MM.1S (cell line): Measurements from ENCODE around the gene CHEK1.

Source experiments
- DNase-seq: peaks from one replicate; pipeline ENCODE4 v3.0.0-alpha.2; 2015
- H2AFZ ChIP-seq: fragments of 300-600 bp; sonication (generic); 2 replicates; pipeline ENCODE4 v1.6.0; 2016; ENCODE audit warnings: antibody characterized with exemption, low read length
- H3F3A ChIP-seq: fragments of 300-600 bp; sonication (generic); 2 replicates; pipeline ENCODE4 v1.6.1; 2016; ENCODE audit warnings: mild to moderate bottlenecking, antibody characterized with exemption, low read length, moderate library complexity, mixed read lengths; ENCODE audit not compliant: insufficient read depth
- H3K27ac ChIP-seq: fragments of 300-600 bp; sonication (generic); 2 replicates; pipeline ENCODE4 v1.5.1; 2016; ENCODE audit warnings: mild to moderate bottlenecking, low read length
- H3K27me3 ChIP-seq: fragments of 300-600 bp; sonication (generic); replicated peaks from 2 replicates; pipeline ENCODE4 v1.6.0; 2016; ENCODE audit warnings: low read length; ENCODE audit not compliant: insufficient read depth
- H3K36me3 ChIP-seq: fragments of 300-600 bp; sonication (generic); replicated peaks from 2 replicates; pipeline ENCODE4 v1.6.1; 2016; ENCODE audit warnings: mild to moderate bottlenecking, low read length, mixed read lengths; ENCODE audit not compliant: insufficient read depth
- H3K4me1 ChIP-seq: fragments of 300-600 bp; sonication (generic); 2 replicates; pipeline ENCODE4 v1.6.1; 2016; ENCODE audit warnings: low read length, mixed read lengths
- H3K4me2 ChIP-seq: fragments of 300-600 bp; sonication (generic); 2 replicates; pipeline ENCODE4 v1.6.0; 2016; ENCODE audit warnings: low read depth, low read length
- H3K4me3 ChIP-seq: fragments of 300-600 bp; sonication (generic); 2 replicates; pipeline ENCODE4 v1.5.1; 2016; ENCODE audit warnings: low read length, mixed read lengths
- H3K79me2 ChIP-seq: fragments of 300-600 bp; sonication (generic); 2 replicates; pipeline ENCODE4 v1.6.1; 2016; ENCODE audit warnings: mixed run types, low read length, mixed read lengths
- H3K9ac ChIP-seq: fragments of 300-600 bp; sonication (generic); 2 replicates; pipeline ENCODE4 v1.6.1; 2016; ENCODE audit warnings: low read length, mixed read lengths
- H3K9me2 ChIP-seq: fragments of 300-600 bp; sonication (generic); replicated peaks from 2 replicates; pipeline ENCODE4 v1.6.1; 2016; ENCODE audit warnings: mild to moderate bottlenecking, low read length, mixed read lengths; ENCODE audit not compliant: insufficient read depth
- H3K9me3 ChIP-seq: fragments of 300-600 bp; sonication (generic); replicated peaks from 2 replicates; pipeline ENCODE4 v1.6.1; 2016; ENCODE audit warnings: mild to moderate bottlenecking, low read length, mixed read lengths; ENCODE audit not compliant: insufficient read depth
- H4K20me1 ChIP-seq: fragments of 300-600 bp; sonication (generic); 2 replicates; pipeline ENCODE4 v1.6.1; 2016; ENCODE audit warnings: mild to moderate bottlenecking, low read length, moderate library complexity, mixed read lengths; ENCODE audit not compliant: insufficient read depth
- CTCF ChIP-seq: fragments of 300-600 bp; sonication (generic); IDR thresholded peaks from 2 replicates; pipeline ENCODE4 v1.5.1; 2016; ENCODE audit warnings: antibody characterized with exemption, low read length, mixed read lengths
- EZH2 ChIP-seq: fragments of 300-600 bp; sonication (generic); optimal IDR thresholded peaks from 2 replicates; pipeline ENCODE3; 2017; ENCODE audit warnings: low read depth, mild to moderate bottlenecking, antibody characterized with exemption, low read length, mixed read lengths
- EZH2phosphoT487 ChIP-seq: fragments of 300-600 bp; sonication (generic); IDR thresholded peaks from 2 replicates; pipeline ENCODE4 v1.6.1; 2018; ENCODE audit warnings: antibody characterized with exemption, low read length

CHEK1 gene

GRCh38 chr11:125638315-125638714 is 13.4 kb downstream of the CHEK1 start:
- Histone ChIP-seq H3K4me2 (no peak overlapping the region), H3K9me2 (no peaks in the 10 kb centered on the region), H3K9ac (no peak overlapping the region), H3K9me3 (no peaks in the 10 kb centered on the region), H3K4me1 (no peaks in the 10 kb centered on the region), H2AFZ (no peak overlapping the region), H3K36me3 (peaks cover 38% of the 10 kb centered on the region), H3K79me2 (peaks cover 21% of the 10 kb centered on the region), H3K27ac (no peak overlapping the region), H4K20me1 (no peaks in the 10 kb centered on the region; the same call in 1 of the 2 replicates), H3K27me3 (no peaks in the 10 kb centered on the region), H3K4me3 (no peak overlapping the region), H3F3A (0 out of 2 replicates have a peak, but pooled peaks cover under 1% of the 10 kb centered on the region)
- TF ChIP-seq EZH2phosphoT487 (no peak), CTCF (no peak), EZH2 (no peak)
- DNase-seq = no peak

GRCh38 chr11:125645871-125646270 is 20.9 kb downstream of the CHEK1 start:
- H3K4me3 ChIP-seq = no peak overlapping the region
- H3K9ac ChIP-seq = no peak overlapping the region
- TF ChIP-seq EZH2phosphoT487 = no peak
- TF ChIP-seq CTCF = no peak
- no peak for TF ChIP-seq EZH2
- H3K27ac ChIP-seq = no peak overlapping the region
- H3K27me3 ChIP-seq = no peaks in the 10 kb centered on the region
- H2AFZ ChIP-seq = no peak overlapping the region
- H3F3A ChIP-seq = peaks cover 9% of the 10 kb centered on the region; the same call in 1 of the 2 replicates
- H3K79me2 ChIP-seq = peaks cover 39% of the 10 kb centered on the region
- no peak for DNase-seq
- no peaks in the 10 kb centered on the region for H3K4me1 ChIP-seq
- no peaks in the 10 kb centered on the region for H4K20me1 ChIP-seq
- H3K9me3 ChIP-seq = no peaks in the 10 kb centered on the region
- no peak overlapping the region for H3K4me2 ChIP-seq
- no peaks in the 10 kb centered on the region for H3K9me2 ChIP-seq
- peaks cover 14% of the 10 kb centered on the region for H3K36me3 ChIP-seq

GRCh38 chr11:125649465-125650166 is 24.7 kb downstream of the CHEK1 start:
- Histone ChIP-seq H3K9ac (no peak overlapping the region), H3K36me3 (peaks cover 6% of the 10 kb centered on the region; the same call in 1 of the 2 replicates), H3K27ac (no peak overlapping the region), H3K4me1 (no peaks in the 10 kb centered on the region), H3K4me2 (no peak overlapping the region), H3F3A (no peaks in the 10 kb centered on the region), H3K27me3 (no peaks in the 10 kb centered on the region), H3K4me3 (no peak overlapping the region), H3K79me2 (peaks cover 49% of the 10 kb centered on the region), H4K20me1 (no peaks in the 10 kb centered on the region), H3K9me2 (no peaks in the 10 kb centered on the region), H3K9me3 (no peaks in the 10 kb centered on the region), H2AFZ (no peak overlapping the region)
- no peak for DNase-seq
- TF ChIP-seq EZH2 = no peak
- no peak for TF ChIP-seq CTCF
- TF ChIP-seq EZH2phosphoT487 = no peak
